ENCODE data around the gene P3H4.
"Not testable (repeated sequence)": the region's sequence is repeated elsewhere in the genome, so short reads cannot be mapped to it uniquely, and the experiment has no call there.

P3H4 gene

DNA sequence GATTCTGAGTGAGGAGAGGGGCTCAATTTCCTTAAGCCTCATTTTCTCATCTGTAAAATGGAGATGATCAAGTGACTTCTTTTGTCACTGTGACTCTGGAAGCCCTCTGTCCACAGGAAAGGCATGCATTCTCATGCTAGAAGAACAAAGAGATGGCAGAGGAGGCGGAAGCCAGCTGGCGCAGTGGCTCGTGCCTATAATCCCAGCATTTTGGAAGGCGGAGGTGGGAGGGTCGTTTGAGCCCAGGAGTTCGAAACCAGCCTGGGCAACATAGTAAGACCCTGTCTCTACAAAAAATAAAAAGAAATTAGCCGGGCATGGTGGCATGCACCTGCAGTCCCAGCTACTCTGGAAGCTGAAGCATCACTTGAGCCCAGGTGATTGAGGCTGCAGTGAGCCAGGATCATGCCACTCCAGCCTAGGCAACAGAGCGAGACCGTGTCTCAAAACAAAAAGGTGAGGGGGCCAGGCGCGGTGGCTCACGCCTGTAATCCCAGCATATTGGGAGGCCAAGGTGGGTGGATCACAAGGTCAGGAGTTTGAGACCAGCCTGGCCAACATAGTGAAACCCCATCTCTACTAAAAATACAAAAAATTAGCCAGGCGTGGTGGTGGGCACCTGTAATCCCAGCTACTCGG lies 35.4 kb downstream of the P3H4 start:
- H3K27ac Mint-ChIP-seq, H3K4me1 Mint-ChIP-seq, H3K4me3 Mint-ChIP-seq, CTCF ChIA-PET, H3K9me3 Mint-ChIP-seq, DNase-seq, H3K36me3 Mint-ChIP-seq: not testable (repeated sequence)
- H3K27me3 Mint-ChIP-seq: peaks cover 13% of the 10 kb centered on the region

DNA sequence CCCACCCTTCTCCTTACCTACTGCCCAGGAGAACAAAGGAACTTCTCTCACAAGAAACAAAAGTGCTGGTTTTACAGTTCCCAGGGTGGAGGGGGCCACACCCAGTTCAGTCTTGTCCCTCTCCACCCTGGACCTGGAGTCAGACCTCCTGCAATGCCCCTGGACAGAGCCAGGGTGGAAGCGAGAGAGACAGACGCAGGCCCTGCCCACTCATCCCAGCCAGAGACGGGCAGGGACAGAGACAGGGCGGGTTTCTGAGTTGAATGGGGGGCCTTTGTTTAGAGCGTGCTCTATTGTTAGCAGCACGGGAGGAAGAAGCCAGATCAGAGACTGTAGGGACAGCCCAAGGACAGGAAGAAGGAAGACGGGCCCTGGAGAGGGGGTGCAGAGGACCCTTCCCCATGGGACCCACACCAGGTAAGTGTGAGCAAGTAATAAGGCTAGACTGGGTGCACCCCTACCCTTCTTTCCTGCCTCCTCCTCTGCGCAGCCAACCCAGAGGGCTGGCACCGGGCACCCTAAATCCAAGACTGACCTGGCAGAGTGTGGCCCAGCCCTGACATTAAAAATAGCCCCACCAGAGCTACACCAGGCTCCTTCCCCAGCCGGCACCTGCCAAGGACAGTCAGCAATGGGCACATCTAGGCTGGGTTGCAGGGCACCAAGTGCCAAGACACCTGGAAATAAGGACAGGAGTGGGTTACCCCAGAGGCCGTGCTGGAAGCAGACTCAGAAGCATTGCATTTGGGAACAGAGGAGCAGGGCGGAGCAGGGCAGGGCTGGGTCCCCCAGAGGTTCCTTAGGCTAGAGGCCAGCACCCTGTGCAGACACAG lies 36.1 kb downstream of the P3H4 start:
- Mint-ChIP-seq H3K36me3 (no peaks in the 10 kb centered on the region), H3K4me3 (no peak overlapping the region), H3K4me1 (no peaks in the 10 kb centered on the region), H3K27ac (no peak overlapping the region), H3K27me3 (peaks cover 8% of the 10 kb centered on the region), H3K9me3 (no peaks in the 10 kb centered on the region)
- CTCF ChIA-PET: no interaction called here
- no peak for DNase-seq

DNA sequence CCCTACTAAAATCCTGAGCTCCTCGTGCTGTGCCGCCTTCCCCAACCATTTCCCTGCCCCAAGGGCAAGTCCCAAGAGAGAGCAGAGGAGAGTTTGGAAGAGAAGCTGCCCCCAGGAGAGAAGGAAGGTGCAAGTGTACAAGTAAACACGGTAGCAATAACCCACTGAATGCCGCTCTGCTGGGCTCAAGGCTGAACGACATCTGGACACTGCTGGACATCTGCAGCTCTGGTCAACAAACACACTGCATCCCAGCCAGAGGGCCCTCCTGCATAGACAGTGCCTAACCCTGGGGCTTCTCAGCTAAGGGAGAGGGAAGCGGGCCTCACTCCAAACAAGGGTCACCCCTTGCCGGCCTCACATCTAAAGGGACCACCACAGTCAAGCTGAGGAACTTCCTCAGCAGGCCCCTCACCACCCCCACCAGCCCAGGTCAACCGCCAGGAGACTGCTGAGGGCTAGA lies 38.0 kb downstream of the P3H4 start:
- peaks cover 8% of the 10 kb centered on the region for H3K27me3 Mint-ChIP-seq
- H3K36me3 Mint-ChIP-seq: no peaks in the 10 kb centered on the region
- H3K4me1 Mint-ChIP-seq: no peaks in the 10 kb centered on the region
- H3K4me3 Mint-ChIP-seq: no peak overlapping the region
- CTCF ChIA-PET: interaction anchor here (0.9 kb wide), 1 partner anchor 28 kb away, joined by 3 read pairs; no protein-coding TSS in a partner anchor
- H3K27ac Mint-ChIP-seq: no peak overlapping the region
- no peaks in the 10 kb centered on the region for H3K9me3 Mint-ChIP-seq
- DNase-seq: no peak

DNA sequence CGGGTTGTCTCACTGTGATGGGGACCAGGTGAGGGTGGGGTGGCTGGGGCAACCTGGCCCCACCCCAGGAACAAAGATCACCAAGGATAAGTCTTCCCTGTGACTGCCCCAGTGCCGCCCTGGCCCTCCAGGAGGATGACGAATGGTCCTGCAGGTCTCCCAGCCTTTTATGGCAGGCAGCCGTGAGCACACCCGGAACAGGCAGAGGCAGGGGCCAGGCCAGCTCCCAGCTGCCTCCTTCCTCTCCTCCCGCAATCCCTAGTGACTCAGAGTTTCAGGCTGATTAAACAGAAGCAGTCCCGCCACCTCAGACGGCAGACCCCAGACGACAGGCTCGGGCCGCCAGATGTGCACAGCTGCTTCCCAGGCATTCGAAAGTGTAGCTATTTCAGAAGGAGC lies 38.6 kb downstream of the P3H4 start:
- CTCF ChIA-PET: no interaction called here
- no peaks in the 10 kb centered on the region for H3K4me1 Mint-ChIP-seq
- no peaks in the 10 kb centered on the region for H3K9me3 Mint-ChIP-seq
- no peaks in the 10 kb centered on the region for H3K36me3 Mint-ChIP-seq
- H3K4me3 Mint-ChIP-seq: no peak overlapping the region
- no peak overlapping the region for H3K27ac Mint-ChIP-seq
- peaks cover 8% of the 10 kb centered on the region for H3K27me3 Mint-ChIP-seq
- no peak for DNase-seq

DNA sequence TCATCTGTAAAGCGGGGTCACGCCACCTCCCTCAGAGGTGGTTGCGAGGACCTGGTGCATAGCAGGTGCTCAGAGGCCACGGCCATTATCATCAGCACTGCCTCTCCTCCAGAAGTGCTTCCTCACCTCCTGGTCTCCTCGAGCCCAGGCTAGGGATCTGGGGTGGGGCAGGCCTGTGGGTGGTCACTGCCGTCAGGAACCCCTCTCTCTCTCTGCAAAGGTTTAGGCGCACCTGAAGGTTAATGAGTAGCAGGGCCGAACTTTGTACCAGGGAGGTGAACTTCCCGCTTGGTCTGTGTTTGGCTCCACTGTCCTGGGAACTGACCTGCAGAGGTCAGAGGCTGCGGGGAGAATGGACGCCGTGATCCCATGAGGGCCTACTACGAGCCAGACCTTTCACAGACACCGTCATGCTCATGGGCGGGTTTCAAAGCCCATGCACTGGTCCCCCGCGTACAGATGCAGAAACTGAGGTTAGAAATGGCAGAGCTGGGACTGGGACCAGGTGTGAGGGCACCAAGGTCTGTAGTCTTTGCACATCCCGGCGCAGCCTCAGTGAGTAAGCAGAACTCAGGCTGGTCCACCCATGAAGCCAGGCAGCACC lies 39.1 kb downstream of the P3H4 start:
- Mint-ChIP-seq H3K27ac (no peak overlapping the region), H3K4me3 (no peak overlapping the region), H3K4me1 (no peaks in the 10 kb centered on the region), H3K9me3 (no peaks in the 10 kb centered on the region), H3K36me3 (no peaks in the 10 kb centered on the region), H3K27me3 (peaks cover 7% of the 10 kb centered on the region)
- no peak for DNase-seq
- CTCF ChIA-PET: no interaction called here

DNA sequence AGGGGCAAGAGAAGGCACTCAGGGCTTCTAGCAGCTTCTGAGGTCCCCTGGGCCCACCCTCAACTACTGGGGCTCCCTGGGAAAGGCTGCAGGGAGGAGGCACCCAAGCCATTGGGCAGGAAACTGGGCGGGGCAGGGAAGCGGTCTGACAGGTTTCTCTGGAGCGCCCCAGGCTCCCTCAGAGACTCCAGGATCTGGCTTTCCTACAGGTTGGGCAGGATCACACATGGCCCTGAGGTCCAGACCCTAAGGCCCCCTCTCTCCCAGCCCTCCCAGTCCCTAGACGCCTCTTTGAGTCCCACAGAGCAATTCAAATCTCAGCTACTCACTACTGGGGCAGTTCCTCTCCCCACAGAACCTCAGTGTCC lies 39.5 kb downstream of the P3H4 start:
- CTCF ChIA-PET: no interaction called here
- DNase-seq: no peak
- Mint-ChIP-seq H3K9me3 (no peaks in the 10 kb centered on the region), H3K4me1 (no peaks in the 10 kb centered on the region), H3K27me3 (peaks cover 3% of the 10 kb centered on the region), H3K36me3 (no peaks in the 10 kb centered on the region), H3K4me3 (no peak overlapping the region), H3K27ac (no peak overlapping the region)

DNA sequence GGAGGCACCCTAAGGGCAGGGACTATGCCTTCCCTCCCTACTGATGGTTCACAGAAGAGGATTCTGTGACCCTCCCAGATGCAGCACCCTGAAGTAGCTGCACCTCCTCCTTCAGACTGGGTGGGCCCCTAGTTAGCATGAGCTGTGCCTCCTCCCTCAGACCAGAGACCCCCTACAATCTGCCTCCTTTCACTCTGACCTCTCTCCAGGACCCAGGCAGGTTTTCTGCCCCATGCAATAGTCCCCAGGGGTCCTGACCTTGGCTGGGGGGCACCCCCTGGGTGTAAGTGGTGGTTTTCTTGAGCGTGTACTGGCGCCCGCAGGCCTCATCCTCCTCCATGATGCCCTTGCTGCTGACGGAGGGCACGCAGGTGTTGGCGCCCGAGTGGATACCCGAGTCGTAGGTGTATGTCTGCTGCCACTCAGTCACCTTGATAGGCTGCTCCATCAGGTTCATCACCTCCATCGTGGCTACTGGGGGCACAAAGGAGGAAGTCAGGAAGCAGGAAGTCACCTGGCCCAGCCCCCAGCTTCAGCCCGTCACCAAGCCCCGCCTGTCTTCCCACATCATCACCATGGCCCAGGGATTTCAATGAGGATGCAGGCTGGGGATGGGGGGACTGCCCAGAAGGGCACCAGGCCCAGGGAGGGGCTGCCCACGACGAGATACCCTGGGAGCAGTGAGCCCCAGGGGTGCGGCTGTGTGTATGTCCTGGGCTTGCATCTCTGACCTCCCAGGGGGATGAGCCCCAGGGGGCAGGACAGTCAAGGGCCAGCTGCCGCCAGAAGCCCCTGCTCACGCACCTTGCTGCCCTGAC lies 40.2 kb downstream of the P3H4 start:
- Mint-ChIP-seq H3K36me3 (no peaks in the 10 kb centered on the region), H3K27me3 (no peaks in the 10 kb centered on the region), H3K4me3 (no peak overlapping the region), H3K27ac (no peak overlapping the region), H3K9me3 (no peaks in the 10 kb centered on the region), H3K4me1 (no peaks in the 10 kb centered on the region)
- CTCF ChIA-PET: no interaction called here
- DNase-seq: no peak

DNA sequence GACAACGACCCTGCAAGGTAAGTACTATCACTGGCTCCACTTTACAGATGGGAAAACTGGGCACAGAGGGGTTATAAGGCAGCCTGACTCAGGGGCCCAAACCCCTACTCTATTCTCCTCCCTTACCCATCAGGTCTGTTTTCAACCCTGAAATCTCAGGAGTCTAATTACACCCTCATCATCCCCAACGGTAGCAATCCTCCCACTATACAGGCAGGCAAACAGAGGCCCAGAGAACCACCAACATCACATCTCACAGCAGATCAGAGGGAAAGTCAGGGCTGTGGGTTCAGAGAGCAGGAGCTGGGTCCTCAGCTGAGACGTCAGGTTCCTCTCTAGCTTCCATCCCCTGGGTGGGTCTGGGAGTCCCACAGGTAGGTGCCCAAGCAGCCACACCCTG lies 41.8 kb downstream of the P3H4 start:
- no peak for DNase-seq
- no peaks in the 10 kb centered on the region for H3K27me3 Mint-ChIP-seq
- H3K36me3 Mint-ChIP-seq: no peaks in the 10 kb centered on the region
- H3K9me3 Mint-ChIP-seq: no peaks in the 10 kb centered on the region
- CTCF ChIA-PET: interaction anchor here (1.2 to 1.3 kb wide), 2 partner anchors 16 to 194 kb away, joined by 3 read pairs; partner anchors contain the start of gene JUP
- no peak overlapping the region for H3K4me3 Mint-ChIP-seq
- no peaks in the 10 kb centered on the region for H3K4me1 Mint-ChIP-seq
- H3K27ac Mint-ChIP-seq: no peak overlapping the region

DNA sequence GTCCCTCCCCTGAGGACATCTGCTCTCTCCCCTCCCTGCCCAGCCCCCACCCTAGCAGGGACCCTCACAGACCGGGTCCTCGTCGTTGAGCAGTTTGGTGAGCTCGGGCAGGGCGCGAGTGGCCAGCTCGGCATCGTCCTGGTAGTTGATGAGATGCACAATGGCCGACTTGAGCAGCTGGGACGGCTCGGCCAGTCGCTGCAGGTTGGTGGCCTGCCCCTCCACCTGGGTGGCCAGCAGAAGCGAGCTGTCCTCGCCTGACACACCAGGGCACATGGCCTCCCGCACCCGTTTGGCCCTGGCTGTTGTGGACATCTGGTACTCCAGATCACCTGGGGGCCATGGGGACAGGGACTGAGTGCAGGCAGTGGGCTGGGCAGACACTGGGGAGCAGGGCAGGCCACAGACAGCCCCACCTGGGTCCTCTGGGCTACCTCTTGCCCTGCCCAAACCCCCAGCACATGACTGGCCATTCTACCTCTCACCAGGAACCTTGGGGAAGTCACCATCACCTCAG lies 42.3 kb downstream of the P3H4 start:
- Mint-ChIP-seq H3K27ac (no peak overlapping the region), H3K9me3 (no peaks in the 10 kb centered on the region), H3K4me1 (no peaks in the 10 kb centered on the region), H3K4me3 (no peak overlapping the region), H3K36me3 (no peaks in the 10 kb centered on the region), H3K27me3 (no peaks in the 10 kb centered on the region)
- CTCF ChIA-PET: interaction anchor here (1.3 kb wide), 1 partner anchor 17 kb away, joined by 3 read pairs; the partner anchor contains the start of gene JUP
- DNase-seq: no peak

DNA sequence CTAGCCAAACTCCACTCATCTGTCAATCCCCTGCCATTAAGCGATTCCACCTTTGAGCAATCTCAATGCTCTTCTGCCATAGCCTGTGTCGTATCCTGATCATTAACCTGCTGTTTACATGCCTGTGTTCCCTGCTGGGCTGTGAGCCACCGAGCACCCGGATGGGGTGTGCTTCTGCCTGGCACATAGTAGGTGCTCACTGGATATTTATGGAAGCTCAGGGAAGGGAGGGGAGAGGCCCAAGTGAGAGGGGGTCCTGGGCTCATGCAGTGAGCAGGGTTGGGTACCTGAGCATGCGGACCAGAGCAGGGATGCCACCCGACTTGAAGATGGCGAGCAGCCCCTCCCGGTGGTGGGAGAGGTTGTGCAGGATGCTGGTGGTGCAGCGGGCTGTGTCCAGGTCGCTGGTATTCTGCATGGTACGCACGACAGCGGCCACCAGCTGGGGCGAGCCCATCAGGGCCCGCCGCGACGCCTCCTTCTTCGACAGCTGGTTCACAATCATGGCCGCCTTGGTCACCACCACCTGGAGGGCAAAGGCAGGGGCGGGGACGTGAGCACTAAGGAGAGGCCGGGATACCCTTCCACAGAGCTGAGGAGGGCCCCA lies 43.0 kb downstream of the P3H4 start:
- CTCF ChIA-PET: no interaction called here
- H3K9me3 Mint-ChIP-seq: no peaks in the 10 kb centered on the region
- H3K36me3 Mint-ChIP-seq: no peaks in the 10 kb centered on the region
- no peaks in the 10 kb centered on the region for H3K27me3 Mint-ChIP-seq
- no peak for DNase-seq
- H3K4me3 Mint-ChIP-seq: no peak overlapping the region
- H3K4me1 Mint-ChIP-seq: no peaks in the 10 kb centered on the region
- no peak overlapping the region for H3K27ac Mint-ChIP-seq

DNA sequence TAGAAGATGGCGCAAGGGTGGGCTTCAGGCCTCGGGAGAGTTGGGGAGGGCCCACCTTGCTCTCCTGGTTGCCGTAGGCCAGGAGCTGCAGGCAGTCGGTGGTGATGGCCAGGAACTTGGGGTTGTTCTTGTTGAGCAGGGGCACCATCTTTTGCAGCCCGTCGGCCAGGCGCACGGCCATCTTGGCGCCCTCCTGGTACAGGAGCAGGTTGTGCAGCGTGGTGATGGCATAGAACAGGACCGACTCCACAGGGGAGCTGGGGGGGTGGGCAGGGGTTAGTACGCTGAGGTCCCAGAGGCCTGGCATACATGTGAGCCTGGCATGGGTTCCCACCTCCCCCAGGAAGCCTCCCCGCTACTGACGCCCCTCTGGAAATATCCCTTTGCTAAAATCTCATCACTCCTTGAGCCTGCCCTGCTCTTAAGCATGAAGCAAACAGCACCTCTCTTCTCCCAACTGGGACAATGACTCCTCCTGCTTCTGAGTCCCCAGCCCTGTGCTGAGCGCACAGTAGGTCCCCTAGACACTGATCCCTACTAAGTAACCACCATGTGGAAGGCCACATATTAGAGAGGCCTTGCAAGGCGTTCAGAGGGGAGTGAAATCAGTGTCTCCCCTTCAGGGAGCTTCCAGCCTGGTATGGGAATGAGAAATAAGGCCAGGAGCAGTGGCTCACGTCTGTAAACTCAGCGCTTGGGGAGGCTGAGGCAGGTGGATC lies 44.3 kb downstream of the P3H4 start:
- CTCF ChIA-PET: no interaction called here
- H3K4me3 Mint-ChIP-seq: no peak overlapping the region
- H3K36me3 Mint-ChIP-seq: no peaks in the 10 kb centered on the region
- H3K27ac Mint-ChIP-seq: no peak overlapping the region
- no peaks in the 10 kb centered on the region for H3K9me3 Mint-ChIP-seq
- no peaks in the 10 kb centered on the region for H3K4me1 Mint-ChIP-seq
- no peak for DNase-seq
- H3K27me3 Mint-ChIP-seq: no peaks in the 10 kb centered on the region

DNA sequence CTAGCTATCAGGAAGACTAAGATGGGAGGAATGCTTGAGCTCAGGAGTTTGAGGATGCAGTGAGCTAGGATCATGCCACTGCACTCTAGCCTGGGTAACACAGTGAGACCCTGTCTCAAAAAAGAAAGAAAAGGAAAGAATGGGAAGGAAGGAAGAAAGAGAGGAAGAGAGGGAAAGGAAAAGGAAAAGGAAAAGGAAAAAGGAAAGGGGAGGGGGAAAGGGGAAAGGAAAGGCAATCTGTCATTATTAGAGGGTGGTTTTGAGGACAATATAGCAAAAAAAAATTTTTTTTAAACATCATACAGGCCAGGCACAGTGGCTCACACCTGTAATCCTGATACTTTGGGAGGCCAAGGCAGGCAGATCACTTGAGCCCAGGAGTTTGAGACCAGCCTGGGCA lies 45.6 kb downstream of the P3H4 start:
- CTCF ChIA-PET: no interaction called here
- H3K4me3 Mint-ChIP-seq: no peak overlapping the region
- no peaks in the 10 kb centered on the region for H3K27me3 Mint-ChIP-seq
- no peaks in the 10 kb centered on the region for H3K9me3 Mint-ChIP-seq
- no peak overlapping the region for H3K27ac Mint-ChIP-seq
- no peak for DNase-seq
- H3K36me3 Mint-ChIP-seq: no peaks in the 10 kb centered on the region
- no peaks in the 10 kb centered on the region for H3K4me1 Mint-ChIP-seq

DNA sequence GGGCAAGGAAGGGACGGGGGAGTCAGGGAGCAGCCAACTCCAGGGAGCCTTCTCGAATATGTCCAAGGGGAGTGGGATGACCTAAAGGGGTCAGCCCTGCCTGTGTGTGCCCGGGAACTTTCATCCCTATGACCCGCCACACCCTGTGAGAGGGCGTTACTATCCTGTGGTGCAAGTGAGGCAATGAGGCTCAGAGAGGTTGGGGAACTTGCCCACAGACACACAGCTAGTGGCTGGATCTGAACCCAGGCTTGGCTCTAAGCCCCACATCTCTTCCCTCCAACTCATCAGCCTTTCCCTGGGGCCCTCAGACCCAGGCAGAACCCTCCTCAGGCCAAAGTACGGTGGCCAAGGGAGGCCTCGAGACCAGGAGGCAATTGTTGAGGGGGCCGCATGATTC lies 48.4 kb downstream of the P3H4 start:
- CTCF ChIA-PET: no interaction called here
- Mint-ChIP-seq H3K4me1 (no peaks in the 10 kb centered on the region), H3K4me3 (no peak overlapping the region), H3K36me3 (no peaks in the 10 kb centered on the region), H3K9me3 (no peaks in the 10 kb centered on the region), H3K27ac (no peak overlapping the region), H3K27me3 (no peaks in the 10 kb centered on the region)
- DNase-seq: no peak

Data from activated naive CD4-positive, alpha-beta T cell treated with anti-CD3 and anti-CD28 coated beads, Interleukin-2, amount 10 ng/mL, durations not matched to agents 7 days and 5 days (primary cell).